GM21528 (cell line): ENCODE data around the gene NFXL1.

Experiments used
- ATAC-seq: cut with Tn5 transposase; IDR thresholded peaks from one replicate; pipeline ENCODE4 v1.9.1; 2021; ENCODE audit warnings: mild to moderate bottlenecking, moderate library complexity; ENCODE audit not compliant: unreplicated experiment, low FRiP score

NFXL1 gene

DNA sequence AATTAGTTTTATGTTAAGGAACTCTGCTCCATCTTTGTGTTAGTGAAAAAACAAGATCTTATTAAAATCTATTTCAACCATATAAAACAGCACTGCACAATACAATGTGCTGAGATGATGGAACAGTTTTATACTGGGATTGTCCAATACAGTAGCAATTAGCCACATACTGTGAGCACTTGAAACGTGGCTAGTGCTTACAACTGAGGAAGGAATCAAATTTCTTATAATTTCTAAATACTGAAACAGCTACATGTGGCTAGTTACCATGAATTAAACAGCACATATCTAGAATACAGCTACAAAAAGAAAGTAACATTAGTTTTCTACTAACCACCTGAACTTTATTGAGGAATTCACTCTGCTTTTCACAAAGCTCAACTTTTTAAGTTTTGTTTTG is 14.7 kb downstream of the NFXL1 start:
- ATAC-seq, result no peak

DNA sequence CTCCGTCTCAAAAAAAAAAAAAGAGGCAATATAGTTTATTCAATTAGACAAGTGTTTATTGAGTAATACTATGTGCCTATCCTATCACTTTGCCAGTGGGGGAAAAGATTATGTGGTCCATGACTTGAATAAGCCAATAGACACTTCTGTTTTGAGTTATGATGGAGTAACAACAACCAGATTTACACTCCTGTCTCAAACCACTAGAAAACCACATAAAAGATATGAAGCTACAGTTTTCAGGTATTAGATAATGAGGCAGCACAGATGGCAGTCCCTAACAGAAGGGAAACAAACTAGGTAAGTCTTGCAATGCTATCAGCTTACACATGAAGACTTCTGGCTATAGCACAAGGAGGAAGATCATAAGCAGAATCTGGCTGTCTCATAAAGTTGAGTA is 22.5 kb downstream of the NFXL1 start:
- no peak for ATAC-seq

DNA sequence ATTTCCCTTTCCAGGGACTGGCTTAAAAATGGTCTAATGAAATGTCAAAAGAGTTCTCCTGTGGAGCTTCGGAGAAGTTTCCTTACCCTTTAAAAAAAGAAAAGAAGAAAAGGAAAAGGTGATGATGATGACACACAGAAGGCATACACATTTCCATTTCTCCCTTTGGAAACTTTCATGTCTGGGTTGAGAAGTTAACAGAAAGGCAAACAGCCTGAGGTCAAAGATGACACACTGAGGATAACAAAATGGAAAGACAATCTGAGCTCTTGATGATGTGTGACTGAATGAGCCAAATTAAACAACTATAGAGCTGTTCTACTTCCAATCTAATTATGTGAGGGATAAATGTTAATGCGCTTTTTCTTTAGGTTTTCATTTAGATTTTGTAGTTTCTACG is 32.2 kb downstream of the NFXL1 start:
- ATAC-seq, result no peak

DNA sequence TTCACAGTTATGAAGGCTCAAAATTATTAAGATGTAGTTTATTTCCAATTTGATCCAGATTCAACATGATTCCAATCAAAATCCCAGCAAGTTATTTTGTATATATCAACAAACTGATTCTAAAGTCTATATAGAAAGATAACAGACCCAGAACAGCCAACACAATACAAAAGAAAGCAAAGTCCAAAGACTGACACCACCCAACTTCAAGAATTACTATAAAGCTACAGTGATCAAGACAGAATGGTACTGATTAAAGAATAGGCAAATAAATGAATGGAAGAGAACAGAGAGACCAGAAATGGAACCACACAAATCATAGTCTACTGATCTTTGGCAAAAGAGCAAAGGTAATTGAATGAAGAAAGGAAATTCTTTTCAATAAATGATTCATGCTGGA is 34.9 kb downstream of the NFXL1 start:
- no peak for ATAC-seq

DNA sequence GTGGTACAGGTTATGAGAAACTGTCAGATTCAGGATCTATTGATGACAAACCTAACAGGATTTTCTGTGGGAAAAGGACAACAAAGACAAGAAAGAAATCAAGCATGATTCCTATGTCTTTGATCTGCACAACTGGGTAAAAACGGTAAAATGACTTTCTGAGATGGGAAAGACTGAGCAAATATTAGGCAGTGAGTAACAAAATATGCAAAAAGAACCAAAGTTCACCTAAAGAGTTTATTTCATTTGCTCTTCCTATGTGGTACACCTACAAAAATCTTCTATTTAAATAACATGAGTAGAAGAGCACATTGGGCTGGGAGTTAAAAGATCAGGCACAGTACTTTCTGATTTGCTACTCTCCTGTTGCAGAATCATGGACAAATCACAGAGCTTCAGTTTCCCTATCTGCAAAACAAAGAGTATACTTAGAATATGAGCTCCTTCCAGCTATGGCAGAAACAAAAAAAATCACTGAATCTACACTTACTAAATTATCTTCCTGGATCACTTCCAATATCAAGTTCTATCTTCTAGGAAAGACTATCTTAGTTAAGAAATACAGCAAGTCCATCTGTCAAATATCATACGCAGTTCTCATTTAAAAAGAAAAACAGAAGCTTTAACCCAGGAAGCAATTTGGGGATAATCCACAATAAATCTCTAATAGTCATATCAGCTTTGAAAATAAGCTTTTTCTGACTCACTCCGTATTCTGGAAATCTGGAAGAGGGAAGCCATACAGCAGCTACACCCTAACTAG is 37.4 kb downstream of the NFXL1 start:
- no peak for ATAC-seq

DNA sequence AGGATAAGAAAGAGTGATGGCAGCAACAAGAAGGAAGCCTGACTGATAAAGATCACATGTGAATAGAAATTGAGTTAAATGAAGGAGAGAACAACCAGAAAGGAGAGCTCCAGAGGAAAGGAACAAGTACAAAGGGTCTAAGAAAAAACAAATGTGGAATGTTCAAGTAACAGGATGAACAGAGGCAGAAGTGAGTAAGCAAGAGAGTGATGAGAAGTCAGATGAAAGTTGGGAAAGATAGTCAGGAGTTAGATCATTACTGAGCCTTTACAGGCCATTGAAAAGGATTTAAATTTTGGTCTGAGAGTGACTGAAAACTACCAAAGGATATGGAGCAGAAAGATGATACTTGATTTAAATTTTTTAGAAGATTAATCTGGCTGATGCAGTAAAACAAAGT is 38.1 kb downstream of the NFXL1 start:
- ATAC-seq, result no peak

DNA sequence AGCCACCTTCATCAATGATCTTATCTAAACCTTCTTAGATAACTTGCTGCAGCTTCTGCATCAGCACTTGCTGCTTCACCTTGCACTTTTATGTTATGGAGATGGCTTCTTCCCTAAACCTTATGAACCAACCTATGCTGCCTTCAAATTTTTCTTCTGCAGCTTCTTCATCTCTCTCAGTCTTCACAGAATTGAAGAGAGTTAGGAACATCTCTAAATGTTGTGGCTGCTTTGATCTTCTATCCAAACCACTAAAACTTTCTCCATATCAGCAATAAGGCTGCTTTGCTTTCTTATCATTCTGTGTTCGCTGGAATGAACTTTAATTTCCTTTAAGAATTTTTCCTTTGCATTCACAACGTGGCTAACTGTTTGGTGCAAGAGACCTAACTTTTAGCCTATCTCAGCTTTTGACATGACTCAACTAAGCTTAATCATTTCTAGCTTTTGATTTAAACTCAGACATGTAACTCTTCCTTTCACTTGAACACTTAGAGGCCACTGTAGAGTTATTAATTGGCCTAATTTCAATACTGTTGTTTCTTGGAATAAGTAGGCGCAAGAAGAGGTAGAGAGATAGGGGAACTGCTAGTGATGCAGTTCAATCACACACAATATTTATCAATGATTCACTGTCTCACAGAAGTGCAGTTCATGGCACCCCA is 40.4 kb downstream of the NFXL1 start:
- no peak for ATAC-seq

DNA sequence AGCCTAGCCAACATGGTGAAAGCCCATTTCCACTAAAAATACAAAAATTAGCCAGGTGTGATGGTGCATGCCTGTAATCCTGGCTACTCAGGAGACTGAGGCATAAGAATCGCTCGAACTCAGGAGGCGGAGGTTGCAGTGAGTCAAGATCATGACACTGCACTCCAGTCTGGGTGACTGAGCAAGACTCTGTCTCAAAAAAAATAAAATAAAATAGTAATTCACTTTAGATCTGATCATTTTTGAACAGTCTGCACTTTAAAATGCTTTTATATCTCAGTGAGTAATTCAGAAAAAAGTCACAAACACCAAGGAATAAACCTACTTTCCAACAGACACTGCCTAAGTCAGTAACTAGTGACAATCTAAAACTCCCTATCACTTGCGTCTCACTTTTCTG is 50.9 kb downstream of the NFXL1 start:
- no peak for ATAC-seq

DNA sequence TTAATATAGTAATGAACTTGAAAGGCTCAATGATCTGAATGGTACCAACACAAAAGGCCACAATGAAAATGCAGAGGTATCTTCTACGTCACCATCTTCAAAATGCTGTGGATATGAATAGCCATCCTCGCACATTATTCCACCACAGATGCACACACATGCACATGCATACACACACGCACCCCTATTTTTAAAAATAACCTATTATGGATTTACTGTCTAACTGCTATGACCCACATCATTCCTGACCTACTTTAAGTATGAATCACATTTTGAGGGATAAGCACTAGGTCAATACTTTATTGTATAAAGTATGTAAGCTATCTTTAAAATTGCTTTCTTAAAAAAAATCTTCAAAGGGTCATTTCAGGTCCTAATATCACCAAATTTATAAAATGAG is 52.1 kb downstream of the NFXL1 start:
- ATAC-seq, result no peak

DNA sequence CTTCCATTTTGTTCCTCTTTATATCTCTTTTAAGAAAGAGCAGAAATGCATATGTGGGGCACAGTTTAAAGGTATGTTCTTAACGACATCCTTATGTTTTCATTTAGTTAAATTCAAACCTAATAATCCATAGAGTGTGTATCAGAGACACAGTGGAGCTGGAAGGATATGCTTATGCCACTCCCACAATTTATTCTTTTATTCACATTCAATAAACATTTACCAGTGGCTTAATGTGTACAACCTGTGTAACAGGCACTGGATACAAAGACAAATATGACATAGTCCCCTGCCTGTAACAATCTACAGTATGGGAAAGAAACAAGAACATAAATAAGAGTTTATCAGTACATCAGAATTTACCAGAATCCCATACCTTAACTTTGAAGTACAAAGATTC is 54.1 kb downstream of the NFXL1 start:
- no peak for ATAC-seq

DNA sequence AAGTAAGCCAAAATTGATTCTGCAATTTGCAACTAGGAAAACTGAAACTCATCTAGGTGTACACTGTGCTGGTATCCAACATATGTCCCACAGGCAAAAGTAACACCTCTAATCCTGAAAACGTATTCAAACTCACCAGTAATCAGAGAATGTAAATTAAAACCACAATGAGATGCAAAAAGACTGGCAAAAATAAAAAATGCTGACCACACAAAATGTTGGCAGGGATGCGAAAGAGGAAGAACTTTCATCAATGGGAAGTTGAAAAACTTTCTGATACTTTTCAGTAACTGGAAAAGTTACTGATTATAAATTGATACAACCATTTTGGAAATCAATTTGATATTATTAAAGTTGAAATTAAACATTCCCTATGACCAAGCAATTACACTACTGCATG is 56.4 kb downstream of the NFXL1 start:
- ATAC-seq, result no peak

DNA sequence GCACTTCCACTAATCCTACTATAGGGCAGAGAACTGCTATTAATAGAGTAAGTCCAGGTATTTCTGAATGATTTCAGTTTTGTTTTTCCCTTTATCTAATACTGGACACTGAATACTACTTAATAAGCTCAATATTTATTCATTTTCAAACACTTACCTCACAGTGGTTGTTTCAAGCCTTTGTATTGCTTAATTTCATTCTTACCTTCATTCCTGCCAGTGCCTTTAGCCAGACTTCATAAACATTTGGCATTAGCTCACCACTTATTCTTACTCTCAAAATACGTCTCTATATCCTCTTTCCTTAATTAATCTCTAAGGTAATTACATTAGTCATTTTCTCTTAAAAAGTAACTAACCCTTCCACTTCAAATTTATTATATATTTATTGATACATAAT is 57.7 kb downstream of the NFXL1 start:
- no peak for ATAC-seq

DNA sequence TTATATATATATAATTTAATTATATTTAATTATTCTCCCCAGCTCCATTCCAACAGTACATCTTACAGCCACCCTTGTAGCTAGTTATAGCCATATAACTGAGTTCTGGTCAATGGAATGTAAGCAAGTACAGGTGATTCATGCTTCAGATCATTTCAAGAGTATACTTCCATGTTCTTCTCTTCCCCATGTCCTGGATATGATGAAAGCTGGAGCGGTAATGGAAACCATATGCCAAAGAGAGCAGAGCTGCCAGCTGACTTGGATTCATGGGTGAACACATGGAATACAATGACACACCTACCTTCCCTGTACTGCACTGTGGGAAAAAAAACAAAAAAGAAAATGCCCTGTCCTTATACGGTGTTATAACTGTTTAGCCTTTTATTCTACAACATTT is 59.0 kb downstream of the NFXL1 start:
- ATAC-seq, result no peak

DNA sequence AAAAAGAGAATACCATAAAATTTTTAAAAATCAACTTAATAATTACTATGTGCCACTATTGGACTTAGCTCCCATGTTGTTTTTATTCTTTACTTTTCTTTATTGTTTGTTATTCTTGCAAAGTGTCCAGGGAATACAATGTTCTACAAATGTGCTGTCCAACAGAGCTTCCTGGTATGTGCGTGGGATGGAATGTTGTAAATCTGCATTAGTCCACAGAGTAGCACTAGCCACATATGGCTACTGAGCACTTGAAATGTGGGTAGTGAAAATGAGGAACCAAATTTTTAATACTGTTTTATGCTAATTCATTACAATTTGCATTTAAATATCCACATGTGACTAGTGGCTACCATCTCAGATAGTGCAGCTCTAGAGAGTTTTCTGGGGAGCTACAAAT is 62.2 kb downstream of the NFXL1 start:
- ATAC-seq, result no peak

DNA sequence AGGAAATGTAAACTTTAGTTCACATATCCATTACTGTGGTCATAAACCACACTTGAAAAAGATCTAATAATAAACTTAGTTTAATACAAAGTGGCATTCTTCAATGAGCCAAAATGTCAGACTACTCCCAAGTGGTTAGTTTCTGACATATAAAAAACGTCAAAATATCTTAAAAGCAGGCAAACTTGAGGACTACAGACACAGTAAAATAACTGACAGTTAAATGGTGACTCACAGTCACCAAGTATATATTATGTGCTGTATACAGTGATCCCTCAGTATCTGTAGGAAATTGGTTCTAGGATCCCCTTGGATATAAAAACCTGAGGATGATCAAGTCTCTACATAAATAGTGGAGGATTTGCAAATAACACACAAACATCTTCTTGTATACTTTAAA is 64.9 kb downstream of the NFXL1 start:
- no peak for ATAC-seq

DNA sequence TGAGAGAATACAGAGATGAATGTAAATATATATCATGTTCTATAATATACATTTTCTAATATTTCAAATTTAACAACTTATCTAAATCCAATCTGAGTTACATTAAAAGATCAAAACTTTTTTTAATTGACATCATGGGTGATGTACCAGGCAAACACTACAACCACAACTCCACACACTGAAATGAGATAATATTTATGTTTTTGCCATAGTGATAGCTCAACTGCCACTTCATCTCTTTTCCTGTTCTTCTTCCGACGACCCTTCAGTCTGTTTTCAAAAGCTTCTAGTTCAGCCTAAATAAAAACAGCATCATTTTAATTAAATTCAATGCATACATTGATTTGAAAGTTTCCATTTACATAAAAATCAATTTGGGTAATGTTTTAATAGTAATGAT is 66.3 kb downstream of the NFXL1 start:
- ATAC-seq, result no peak

DNA sequence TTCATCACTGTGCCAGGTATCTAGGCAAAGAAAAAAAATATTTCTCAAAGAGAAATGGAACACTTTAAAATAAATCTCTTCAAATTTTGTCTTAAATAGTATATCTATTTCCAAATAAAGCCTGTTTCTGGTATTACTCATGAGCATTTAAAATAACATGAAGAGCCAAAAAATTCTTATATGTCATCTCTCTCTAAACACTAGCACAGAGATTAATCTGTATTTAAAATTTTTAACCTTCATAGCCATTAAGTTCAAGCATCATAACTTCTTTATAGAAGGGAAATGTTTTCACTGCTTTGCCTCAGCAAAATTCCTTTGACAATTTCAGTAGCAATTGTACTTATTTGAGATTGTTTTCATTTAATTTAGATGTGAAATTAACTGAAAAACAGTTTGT is 71.4 kb downstream of the NFXL1 start:
- ATAC-seq, result no peak

DNA sequence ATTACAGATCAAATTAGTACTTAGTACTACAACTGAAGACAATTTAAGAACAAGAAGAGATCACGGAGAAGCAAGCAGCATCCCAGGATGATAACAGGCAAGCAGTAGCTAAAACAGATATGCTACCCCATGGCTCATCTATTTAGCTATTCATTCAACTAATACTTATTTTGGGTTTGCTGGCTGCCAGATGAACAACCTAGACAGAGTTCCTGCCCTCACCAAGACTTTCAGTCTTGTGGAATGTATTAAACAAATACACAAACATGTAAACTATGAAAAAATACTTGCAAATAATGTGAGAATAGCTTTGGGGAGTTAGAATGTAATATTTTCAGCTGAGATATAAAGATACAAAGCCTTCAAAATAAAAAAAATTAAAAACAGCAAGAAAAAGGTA is 74.1 kb downstream of the NFXL1 start:
- no peak for ATAC-seq

DNA sequence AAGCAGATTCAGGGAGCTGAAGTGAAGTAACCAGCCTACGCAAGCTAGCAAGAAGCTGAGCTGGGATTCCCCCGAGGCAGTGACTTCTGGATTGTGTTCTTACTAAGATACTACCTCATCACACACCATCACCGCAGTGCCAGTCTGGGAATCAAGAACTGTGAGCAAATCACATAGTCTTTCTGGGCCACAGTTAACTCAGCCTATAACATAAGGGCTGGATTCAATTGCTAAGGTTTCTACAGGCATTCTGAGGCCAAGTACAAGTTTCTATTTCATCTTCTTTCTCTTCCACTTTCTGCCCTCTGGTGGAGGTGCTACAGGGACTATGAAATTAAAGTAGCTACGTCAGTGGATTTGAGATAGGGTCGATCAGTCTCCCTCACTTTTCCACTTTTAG is 75.1 kb downstream of the NFXL1 start:
- peak; percentile 58 for ATAC-seq

DNA sequence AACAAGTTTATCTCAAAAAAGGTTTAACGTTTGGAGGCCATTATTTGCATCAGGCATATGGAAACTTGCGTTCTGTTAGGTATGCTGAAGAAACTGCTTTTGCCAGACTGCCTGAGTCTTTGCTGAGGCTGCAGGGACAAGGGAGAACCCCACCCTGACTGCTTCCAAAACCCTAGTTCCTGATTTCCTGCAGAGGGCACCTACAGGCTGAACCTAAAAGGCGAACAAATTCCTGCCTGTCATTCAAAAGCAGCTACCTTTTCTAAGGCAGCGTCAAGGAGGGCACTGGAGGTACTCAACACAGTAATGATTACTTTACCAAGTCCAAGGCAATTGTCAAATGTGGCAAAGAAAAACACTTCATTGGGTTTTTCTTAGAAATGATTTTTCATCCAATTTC is 75.9 kb downstream of the NFXL1 start:
- no peak for ATAC-seq

DNA sequence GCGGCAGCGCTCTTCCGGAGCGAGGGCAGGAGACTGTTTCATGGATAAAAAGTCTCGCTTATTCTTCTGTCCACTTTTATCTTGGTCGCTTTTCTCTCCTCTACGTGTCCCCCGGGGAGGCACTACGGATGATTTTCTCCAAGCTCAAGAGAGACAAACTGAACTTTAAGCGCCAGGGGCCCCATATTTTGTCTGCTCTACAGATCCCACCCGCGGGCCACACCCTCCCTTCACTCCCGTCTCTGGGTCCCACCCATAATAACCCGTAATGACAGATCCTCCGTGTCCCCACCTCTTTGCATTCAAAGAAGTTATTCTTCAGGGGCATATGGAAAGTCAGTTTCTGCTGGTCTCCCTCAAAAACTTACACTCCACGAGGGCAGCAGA is 76.5 kb downstream of the NFXL1 start, which contains the start of gene CORIN:
Gene CORIN, minus strand, starts transcription at position 160 of the 387 bp plus-strand sequence. Its CDS starts 118 bp downstream, at position 42.
- no peak for ATAC-seq
